Endothelial cell of umbilical vein (primary cell): ENCODE results near the gene TRMT10B. TPM values are rescaled to one million over a fixed set of nuclear protein-coding genes. Genes with fewer than 3 reads are reported as not detected.

Source experiments
- BruUV-seq: library from RNA; stranded (reverse); fragments of 400-500 nt; replicated peaks from 2 replicates; lab custom pipeline; 2021; lab: Mats Ljungman, UMichigan
- CTCF ChIA-PET: fragments of 300-600, 350-600 bp; sonication (Branson Sonifier 250); formaldehyde crosslinking; loops from one replicate; lab custom pipeline; 2021; ENCODE audit warnings: antibody characterized with exemption, inconsistent platforms; lab: Charles Lee
- POLR2A ChIA-PET: fragments of 300-600, 350-600 bp; sonication (Branson Sonifier 250); formaldehyde crosslinking; loops from one replicate; lab custom pipeline; 2021; ENCODE audit warnings: antibody characterized with exemption, inconsistent platforms; lab: Charles Lee
- DNase-seq: peaks from one replicate; pipeline ENCODE4 v3.0.0-alpha.2; 2011; ENCODE audit warnings: low read depth, low spot score
- FAIRE-seq: peaks from 2 replicates; lab custom pipeline; 2011; peaks lifted over from hg19 to GRCh38; lab: Jason Lieb, UNC
- H2AFZ ChIP-seq: 2 replicates; pipeline ENCODE4 v1.6.0; 2012; ENCODE audit warnings: low read depth, low read length, control low read depth, inconsistent platforms
- H3K27ac ChIP-seq: 2 replicates; pipeline ENCODE4 v1.5.1; 2011; ENCODE audit warnings: low read depth, mild to moderate bottlenecking, control low read depth, low read length, moderate library complexity; ENCODE audit not compliant: insufficient read depth
- H3K27me3 ChIP-seq, 2 experiments: 2 replicates each; pipeline versions ENCODE4 v1.6.0 to v1.6.1; 2011; ENCODE audit warnings: low read length in 2 of 2, mixed read lengths in 1 of 2; ENCODE audit not compliant: control insufficient read depth in 2 of 2, insufficient read depth in 2 of 2
- H3K36me3 ChIP-seq, 2 experiments: 2 replicates in 1 of 2; 3 replicates in 1 of 2; pipeline ENCODE4 v1.5.1; 2011; ENCODE audit warnings: low read length in 2 of 2, mild to moderate bottlenecking in 1 of 2, moderate library complexity in 1 of 2; ENCODE audit not compliant: control insufficient read depth in 2 of 2, insufficient read depth in 2 of 2; ENCODE audit errors: extremely low read depth in 1 of 2
- H3K4me1 ChIP-seq: 3 replicates; pipeline ENCODE4 v1.5.1; 2011; ENCODE audit warnings: mild to moderate bottlenecking, low read length; ENCODE audit not compliant: control insufficient read depth, insufficient read depth; ENCODE audit errors: extremely low read depth
- H3K4me2 ChIP-seq: 2 replicates; pipeline ENCODE4 v1.6.1; 2011; ENCODE audit warnings: low read length, control low read depth, mixed read lengths; ENCODE audit not compliant: insufficient read depth
- H3K4me3 ChIP-seq, 3 experiments: fragments of 200-600 bp in 1 of 3; sonication (generic), shearing (Covaris generic) in 1 of 3; replicated peaks in 1 of 3; 2 replicates each; pipeline ENCODE4 v1.5.1; 2011 to 2016; ENCODE audit warnings: control low read depth in 3 of 3, low read length in 3 of 3, mild to moderate bottlenecking in 2 of 3, inconsistent platforms in 1 of 3, low read depth in 1 of 3, moderate library complexity in 1 of 3; ENCODE audit not compliant: insufficient read depth in 1 of 3
- H3K79me2 ChIP-seq: 2 replicates; pipeline ENCODE4 v1.6.0; 2012; ENCODE audit warnings: low read length, inconsistent platforms; ENCODE audit not compliant: control insufficient read depth, insufficient read depth
- H3K9ac ChIP-seq: replicated peaks from 2 replicates; pipeline ENCODE3; 2011; ENCODE audit warnings: low read length, control low read depth; ENCODE audit not compliant: insufficient read depth; ENCODE audit errors: extremely low read depth
- H3K9me1 ChIP-seq: replicated peaks from 3 replicates; pipeline ENCODE4 v1.6.0; 2011; ENCODE audit warnings: mild to moderate bottlenecking, low read length; ENCODE audit not compliant: control insufficient read depth, insufficient read depth; ENCODE audit errors: extremely low read depth
- H3K9me3 ChIP-seq: replicated peaks from 2 replicates; pipeline ENCODE4 v1.5.1; 2012; ENCODE audit warnings: low read length, inconsistent platforms; ENCODE audit not compliant: control insufficient read depth, insufficient read depth
- H4K20me1 ChIP-seq: replicated peaks from 2 replicates; pipeline ENCODE3; 2011; ENCODE audit warnings: mild to moderate bottlenecking, low read length; ENCODE audit not compliant: control insufficient read depth, insufficient read depth; ENCODE audit errors: extremely low read depth
- CTCF ChIP-seq, 2 donors: IDR thresholded peaks; 1 replicate in 1 of 2; 2 replicates in 1 of 2; pipeline ENCODE4 v1.5.1; 2011; ENCODE audit warnings: low read length in 2 of 2, mild to moderate bottlenecking in 2 of 2, moderate library complexity in 2 of 2, control low read depth in 1 of 2, inconsistent platforms in 1 of 2, low read depth in 1 of 2; ENCODE audit not compliant: insufficient read depth in 1 of 2; ENCODE audit errors: extremely low read depth in 1 of 2
- EZH2 ChIP-seq: IDR thresholded peaks from 2 replicates; pipeline ENCODE4 v1.6.1; 2012; ENCODE audit warnings: borderline replicate concordance, low read depth, mild to moderate bottlenecking, moderate library complexity, low read length, inconsistent platforms; ENCODE audit not compliant: severe bottlenecking
- GATA2 ChIP-seq: IDR thresholded peaks from 2 replicates; pipeline ENCODE4 v1.7.0; 2011; ENCODE audit warnings: low read depth, mild to moderate bottlenecking, moderate library complexity, mixed read lengths, low read length; ENCODE audit not compliant: insufficient read length, insufficient read depth
- JUN ChIP-seq: IDR thresholded peaks from 2 replicates; pipeline ENCODE4 v1.6.1; 2011; ENCODE audit warnings: borderline replicate concordance, low read depth; ENCODE audit not compliant: insufficient read length, insufficient read depth
- POLR2A ChIP-seq: IDR thresholded peaks from 2 replicates; pipeline ENCODE4 v1.6.1; 2012; ENCODE audit warnings: low read depth, mild to moderate bottlenecking, control low read depth, low read length
- POLR2AphosphoS5 ChIP-seq: IDR thresholded peaks from 2 replicates; pipeline ENCODE4 v1.6.1; 2012; ENCODE audit warnings: low read depth, mild to moderate bottlenecking, control low read depth, low read length, moderate library complexity; ENCODE audit not compliant: insufficient read depth
- dilution Hi-C: fragments of 300-500 bp; cut with MboI; formaldehyde crosslinking; loops from one replicate; pipeline ENCODE4 v1.15.0; 2019; ENCODE audit warnings: low sequenced_read_pairs; ENCODE audit not compliant: extremely low pct_ligation_motif_present
- intact Hi-C: fragments of 100-400 bp; cut with micrococcal nuclease; formaldehyde crosslinking; loops from one replicate; pipeline ENCODE4 v1.10.0; 2022
- polyA plus RNA-seq, 4 experiments: library from polyadenylated mRNA; depleted of rRNA in 3 of 4; stranded (reverse) in 3 of 4; unstranded in 1 of 4; fragments of >200 nt; gene quantifications; 2 replicates each; pipeline versions ENCODE4 v1.2.1 to v1.2.3, GENCODE V29; 2011 to 2012; ENCODE audit warnings: missing spikeins in 1 of 4
- total RNA-seq: library from RNA; stranded (reverse); gene quantifications from 2 replicates; pipeline ENCODE4 v1.2.3, GENCODE V29; 2021
- TF ChIP-seq, protein P1 (sequence below): IDR thresholded peaks from 2 replicates; pipeline ENCODE4 v1.6.1; 2011; ENCODE audit not compliant: insufficient read depth, insufficient read length

TRMT10B gene
- total and polyA plus RNA-seq, 2 donors (not counting 3 experiments of a cell fraction or from before 2014, with no cell fraction given) = 3.0 to 7.0 TPM

- H2AFZ ChIP-seq = no peak overlapping the region
- H3K4me3 ChIP-seq = no peak overlapping the region
- H3K9me1 ChIP-seq = no peaks in the 10 kb centered on the region
- H3K9me3 ChIP-seq = no peaks in the 10 kb centered on the region
- DNase-seq (no peak), FAIRE-seq (no peak)
- peaks cover 13 to 30% of the 10 kb centered on the region in 2 experiments for H3K36me3 ChIP-seq
- H3K9ac ChIP-seq = no peak overlapping the region
- TF ChIP-seq POLR2AphosphoS5 (no peak), EZH2 (no peak), CTCF (IDR thresholded peaks at IDR 0.05; ENCODE audit: extremely low read depth in 1 of 2, insufficient read depth in 1 of 2, low read depth in 1 of 2, low read length in 2 of 2) (no peak), POLR2A (no peak), GATA2 (no peak), JUN (no peak)
- TF ChIP-seq, protein P1, sequence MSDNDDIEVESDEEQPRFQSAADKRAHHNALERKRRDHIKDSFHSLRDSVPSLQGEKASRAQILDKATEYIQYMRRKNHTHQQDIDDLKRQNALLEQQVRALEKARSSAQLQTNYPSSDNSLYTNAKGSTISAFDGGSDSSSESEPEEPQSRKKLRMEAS = no peak
- H4K20me1 ChIP-seq = no peaks in the 10 kb centered on the region
- H3K27ac ChIP-seq = no peak overlapping the region
- no TSS peak for BruUV-seq
- ChIA-PET POLR2A (interaction anchor here (0.6 kb wide), 1 partner anchor 11 kb away, joined by 4 read pairs; no protein-coding TSS in a partner anchor), CTCF (interaction anchor here (1.2 kb wide), 1 partner anchor 11 kb away, joined by 4 read pairs; no protein-coding TSS in a partner anchor)
- no peak overlapping the region for H3K4me2 ChIP-seq
- dilution Hi-C loops (no loop called here), intact Hi-C loops (no loop called here)
- H3K4me1 ChIP-seq = peaks cover 3% of the 10 kb centered on the region
- peaks cover 18% of the 10 kb centered on the region for H3K79me2 ChIP-seq
- H3K27me3 ChIP-seq = no peaks in the 10 kb centered on the region
Observed at GRCh38 chr9:37778534-37778933, 24.9 kb downstream of the TRMT10B start.
